Endothelial cell of umbilical vein (primary cell): ENCODE results near the gene ZNF74. TPM values are rescaled to one million over a fixed set of nuclear protein-coding genes. Genes with fewer than 3 reads are reported as not detected.

Source experiments
- BruUV-seq: library from RNA; stranded (reverse); fragments of 400-500 nt; replicated peaks from 2 replicates; lab custom pipeline; 2021; lab: Mats Ljungman, UMichigan
- CTCF ChIA-PET: fragments of 300-600, 350-600 bp; sonication (Branson Sonifier 250); formaldehyde crosslinking; loops from one replicate; lab custom pipeline; 2021; ENCODE audit warnings: antibody characterized with exemption, inconsistent platforms; lab: Charles Lee
- POLR2A ChIA-PET: fragments of 300-600, 350-600 bp; sonication (Branson Sonifier 250); formaldehyde crosslinking; loops from one replicate; lab custom pipeline; 2021; ENCODE audit warnings: antibody characterized with exemption, inconsistent platforms; lab: Charles Lee
- DNase-seq: peaks from one replicate; pipeline ENCODE4 v3.0.0-alpha.2; 2011; ENCODE audit warnings: low read depth, low spot score
- FAIRE-seq: peaks from 2 replicates; lab custom pipeline; 2011; peaks lifted over from hg19 to GRCh38; lab: Jason Lieb, UNC
- H2AFZ ChIP-seq: 2 replicates; pipeline ENCODE4 v1.6.0; 2012; ENCODE audit warnings: low read depth, low read length, control low read depth, inconsistent platforms
- H3K27ac ChIP-seq: 2 replicates; pipeline ENCODE4 v1.5.1; 2011; ENCODE audit warnings: low read depth, mild to moderate bottlenecking, control low read depth, low read length, moderate library complexity; ENCODE audit not compliant: insufficient read depth
- H3K27me3 ChIP-seq, 2 experiments: 2 replicates each; pipeline versions ENCODE4 v1.6.0 to v1.6.1; 2011; ENCODE audit warnings: low read length in 2 of 2, mixed read lengths in 1 of 2; ENCODE audit not compliant: control insufficient read depth in 2 of 2, insufficient read depth in 2 of 2
- H3K36me3 ChIP-seq, 2 experiments: 2 replicates in 1 of 2; 3 replicates in 1 of 2; pipeline ENCODE4 v1.5.1; 2011; ENCODE audit warnings: low read length in 2 of 2, mild to moderate bottlenecking in 1 of 2, moderate library complexity in 1 of 2; ENCODE audit not compliant: control insufficient read depth in 2 of 2, insufficient read depth in 2 of 2; ENCODE audit errors: extremely low read depth in 1 of 2
- H3K4me1 ChIP-seq: 3 replicates; pipeline ENCODE4 v1.5.1; 2011; ENCODE audit warnings: mild to moderate bottlenecking, low read length; ENCODE audit not compliant: control insufficient read depth, insufficient read depth; ENCODE audit errors: extremely low read depth
- H3K4me2 ChIP-seq: 2 replicates; pipeline ENCODE4 v1.6.1; 2011; ENCODE audit warnings: low read length, control low read depth, mixed read lengths; ENCODE audit not compliant: insufficient read depth
- H3K4me3 ChIP-seq, 3 experiments: fragments of 200-600 bp in 1 of 3; sonication (generic), shearing (Covaris generic) in 1 of 3; replicated peaks in 1 of 3; 2 replicates each; pipeline ENCODE4 v1.5.1; 2011 to 2016; ENCODE audit warnings: control low read depth in 3 of 3, low read length in 3 of 3, mild to moderate bottlenecking in 2 of 3, inconsistent platforms in 1 of 3, low read depth in 1 of 3, moderate library complexity in 1 of 3; ENCODE audit not compliant: insufficient read depth in 1 of 3
- H3K79me2 ChIP-seq: 2 replicates; pipeline ENCODE4 v1.6.0; 2012; ENCODE audit warnings: low read length, inconsistent platforms; ENCODE audit not compliant: control insufficient read depth, insufficient read depth
- H3K9ac ChIP-seq: replicated peaks from 2 replicates; pipeline ENCODE3; 2011; ENCODE audit warnings: low read length, control low read depth; ENCODE audit not compliant: insufficient read depth; ENCODE audit errors: extremely low read depth
- H3K9me1 ChIP-seq: replicated peaks from 3 replicates; pipeline ENCODE4 v1.6.0; 2011; ENCODE audit warnings: mild to moderate bottlenecking, low read length; ENCODE audit not compliant: control insufficient read depth, insufficient read depth; ENCODE audit errors: extremely low read depth
- H3K9me3 ChIP-seq: replicated peaks from 2 replicates; pipeline ENCODE4 v1.5.1; 2012; ENCODE audit warnings: low read length, inconsistent platforms; ENCODE audit not compliant: control insufficient read depth, insufficient read depth
- H4K20me1 ChIP-seq: replicated peaks from 2 replicates; pipeline ENCODE3; 2011; ENCODE audit warnings: mild to moderate bottlenecking, low read length; ENCODE audit not compliant: control insufficient read depth, insufficient read depth; ENCODE audit errors: extremely low read depth
- EZH2 ChIP-seq: IDR thresholded peaks from 2 replicates; pipeline ENCODE4 v1.6.1; 2012; ENCODE audit warnings: borderline replicate concordance, low read depth, mild to moderate bottlenecking, moderate library complexity, low read length, inconsistent platforms; ENCODE audit not compliant: severe bottlenecking
- FOS ChIP-seq: IDR thresholded peaks from 2 replicates; pipeline ENCODE4 v1.6.1; 2011; ENCODE audit warnings: mild to moderate bottlenecking, low read length, moderate library complexity, borderline replicate concordance; ENCODE audit not compliant: insufficient read depth
- JUN ChIP-seq: IDR thresholded peaks from 2 replicates; pipeline ENCODE4 v1.6.1; 2011; ENCODE audit warnings: borderline replicate concordance, low read depth; ENCODE audit not compliant: insufficient read length, insufficient read depth
- MYC ChIP-seq: IDR thresholded peaks from one replicate; pipeline ENCODE4 v1.6.1; 2011; ENCODE audit warnings: mild to moderate bottlenecking, low read depth, low read length
- POLR2A ChIP-seq: IDR thresholded peaks from 2 replicates; pipeline ENCODE4 v1.6.1; 2012; ENCODE audit warnings: low read depth, mild to moderate bottlenecking, control low read depth, low read length
- POLR2AphosphoS5 ChIP-seq: IDR thresholded peaks from 2 replicates; pipeline ENCODE4 v1.6.1; 2012; ENCODE audit warnings: low read depth, mild to moderate bottlenecking, control low read depth, low read length, moderate library complexity; ENCODE audit not compliant: insufficient read depth
- dilution Hi-C: fragments of 300-500 bp; cut with MboI; formaldehyde crosslinking; loops from one replicate; pipeline ENCODE4 v1.15.0; 2019; ENCODE audit warnings: low sequenced_read_pairs; ENCODE audit not compliant: extremely low pct_ligation_motif_present
- intact Hi-C: fragments of 100-400 bp; cut with micrococcal nuclease; formaldehyde crosslinking; loops from one replicate; pipeline ENCODE4 v1.10.0; 2022
- polyA plus RNA-seq, 4 experiments: library from polyadenylated mRNA; depleted of rRNA in 3 of 4; stranded (reverse) in 3 of 4; unstranded in 1 of 4; fragments of >200 nt; gene quantifications; 2 replicates each; pipeline versions ENCODE4 v1.2.1 to v1.2.3, GENCODE V29; 2011 to 2012; ENCODE audit warnings: missing spikeins in 1 of 4
- total RNA-seq: library from RNA; stranded (reverse); gene quantifications from 2 replicates; pipeline ENCODE4 v1.2.3, GENCODE V29; 2021
- TF ChIP-seq, protein P1 (sequence below): IDR thresholded peaks from 2 replicates; pipeline ENCODE4 v1.6.1; 2011; ENCODE audit not compliant: insufficient read depth, insufficient read length
- TF ChIP-seq, protein P2 (sequence below), 2 donors: IDR thresholded peaks; 1 replicate in 1 of 2; 2 replicates in 1 of 2; pipeline ENCODE4 v1.5.1; 2011; ENCODE audit warnings: low read length in 2 of 2, mild to moderate bottlenecking in 2 of 2, moderate library complexity in 2 of 2, control low read depth in 1 of 2, inconsistent platforms in 1 of 2, low read depth in 1 of 2; ENCODE audit not compliant: insufficient read depth in 1 of 2; ENCODE audit errors: extremely low read depth in 1 of 2

Gene ZNF74
- total and polyA plus RNA-seq, 2 donors (not counting 3 experiments of a cell fraction or from before 2014, with no cell fraction given): 8.6 to 13.4 TPM

DNA sequence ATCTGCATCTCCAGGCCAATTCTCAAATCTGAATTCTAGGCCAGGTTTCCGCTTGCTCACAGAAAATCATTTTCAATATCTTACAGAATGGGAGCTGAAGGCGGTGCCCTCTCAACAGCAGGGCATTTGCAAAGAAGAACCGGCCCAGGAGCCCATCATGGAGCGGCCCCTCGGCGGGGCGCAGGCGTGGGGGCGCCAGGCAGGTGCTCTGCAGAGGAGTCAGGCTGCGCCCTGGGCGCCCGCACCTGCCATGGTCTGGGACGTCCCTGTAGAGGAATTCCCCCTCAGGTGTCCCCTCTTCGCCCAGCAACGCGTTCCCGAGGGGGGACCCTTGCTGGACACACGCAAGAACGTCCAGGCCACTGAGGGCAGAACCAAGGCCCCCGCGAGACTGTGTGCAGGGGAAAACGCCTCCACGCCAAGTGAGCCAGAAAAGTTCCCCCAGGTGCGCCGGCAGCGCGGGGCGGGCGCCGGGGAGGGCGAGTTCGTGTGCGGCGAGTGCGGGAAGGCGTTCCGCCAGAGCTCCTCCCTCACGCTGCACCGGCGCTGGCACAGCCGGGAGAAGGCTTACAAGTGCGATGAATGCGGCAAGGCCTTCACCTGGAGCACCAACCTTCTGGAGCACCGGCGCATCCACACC, 11.5 kb downstream of the ZNF74 start:
- Histone ChIP-seq H3K9me3 (no peaks in the 10 kb centered on the region), H2AFZ (no peak overlapping the region), H3K79me2 (no peaks in the 10 kb centered on the region), H3K4me3 (no peak overlapping the region), H3K27me3 (no peaks in the 10 kb centered on the region), H3K4me2 (no peak overlapping the region), H4K20me1 (no peaks in the 10 kb centered on the region), H3K4me1 (no peaks in the 10 kb centered on the region), H3K27ac (no peak overlapping the region), H3K9me1 (no peaks in the 10 kb centered on the region), H3K9ac (no peak overlapping the region), H3K36me3 (peaks cover 9 to 29% of the 10 kb centered on the region in 2 experiments)
- no TSS peak for BruUV-seq
- dilution Hi-C loops (no loop called here), intact Hi-C loops (no loop called here)
- CTCF ChIA-PET: no interaction called here
- TF ChIP-seq MYC (no peak), FOS (no peak)
- TF ChIP-seq, protein P1, sequence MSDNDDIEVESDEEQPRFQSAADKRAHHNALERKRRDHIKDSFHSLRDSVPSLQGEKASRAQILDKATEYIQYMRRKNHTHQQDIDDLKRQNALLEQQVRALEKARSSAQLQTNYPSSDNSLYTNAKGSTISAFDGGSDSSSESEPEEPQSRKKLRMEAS: no peak
- FAIRE-seq: no peak
- no peak for DNase-seq
- POLR2A ChIA-PET: no interaction called here

DNA sequence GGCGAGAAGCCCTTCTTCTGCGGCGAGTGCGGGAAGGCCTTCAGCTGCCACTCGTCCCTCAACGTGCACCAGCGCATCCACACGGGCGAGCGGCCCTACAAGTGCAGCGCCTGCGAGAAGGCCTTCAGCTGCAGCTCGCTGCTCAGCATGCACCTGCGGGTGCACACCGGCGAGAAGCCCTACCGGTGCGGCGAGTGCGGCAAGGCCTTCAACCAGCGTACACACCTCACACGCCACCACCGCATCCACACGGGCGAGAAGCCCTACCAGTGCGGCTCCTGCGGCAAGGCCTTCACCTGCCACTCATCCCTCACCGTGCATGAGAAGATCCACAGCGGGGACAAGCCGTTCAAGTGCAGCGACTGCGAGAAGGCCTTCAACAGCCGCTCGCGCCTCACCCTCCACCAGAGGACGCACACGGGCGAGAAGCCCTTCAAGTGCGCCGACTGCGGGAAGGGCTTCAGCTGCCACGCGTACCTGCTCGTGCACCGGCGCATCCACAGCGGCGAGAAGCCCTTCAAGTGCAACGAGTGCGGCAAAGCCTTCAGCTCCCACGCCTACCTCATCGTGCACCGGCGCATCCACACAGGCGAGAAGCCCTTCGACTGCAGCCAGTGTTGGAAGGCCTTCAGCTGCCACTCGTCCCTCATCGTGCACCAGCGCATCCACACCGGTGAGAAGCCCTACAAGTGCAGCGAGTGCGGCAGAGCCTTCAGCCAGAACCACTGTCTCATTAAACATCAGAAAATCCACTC, 12.2 kb downstream of the ZNF74 start:
- H3K36me3 ChIP-seq: peaks cover 7 to 27% of the 10 kb centered on the region in 2 experiments
- no peak for DNase-seq
- no peaks in the 10 kb centered on the region for H3K79me2 ChIP-seq
- no peaks in the 10 kb centered on the region for H3K9me3 ChIP-seq
- H3K4me3 ChIP-seq: no peak overlapping the region
- TF ChIP-seq JUN (no peak), MYC (no peak), POLR2A (no peak), POLR2AphosphoS5 (no peak), EZH2 (no peak)
- TF ChIP-seq, protein P1: no peak
- TF ChIP-seq, protein P2, sequence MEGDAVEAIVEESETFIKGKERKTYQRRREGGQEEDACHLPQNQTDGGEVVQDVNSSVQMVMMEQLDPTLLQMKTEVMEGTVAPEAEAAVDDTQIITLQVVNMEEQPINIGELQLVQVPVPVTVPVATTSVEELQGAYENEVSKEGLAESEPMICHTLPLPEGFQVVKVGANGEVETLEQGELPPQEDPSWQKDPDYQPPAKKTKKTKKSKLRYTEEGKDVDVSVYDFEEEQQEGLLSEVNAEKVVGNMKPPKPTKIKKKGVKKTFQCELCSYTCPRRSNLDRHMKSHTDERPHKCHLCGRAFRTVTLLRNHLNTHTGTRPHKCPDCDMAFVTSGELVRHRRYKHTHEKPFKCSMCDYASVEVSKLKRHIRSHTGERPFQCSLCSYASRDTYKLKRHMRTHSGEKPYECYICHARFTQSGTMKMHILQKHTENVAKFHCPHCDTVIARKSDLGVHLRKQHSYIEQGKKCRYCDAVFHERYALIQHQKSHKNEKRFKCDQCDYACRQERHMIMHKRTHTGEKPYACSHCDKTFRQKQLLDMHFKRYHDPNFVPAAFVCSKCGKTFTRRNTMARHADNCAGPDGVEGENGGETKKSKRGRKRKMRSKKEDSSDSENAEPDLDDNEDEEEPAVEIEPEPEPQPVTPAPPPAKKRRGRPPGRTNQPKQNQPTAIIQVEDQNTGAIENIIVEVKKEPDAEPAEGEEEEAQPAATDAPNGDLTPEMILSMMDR (IDR thresholded peaks at IDR 0.05; ENCODE audit: extremely low read depth in 1 of 2, insufficient read depth in 1 of 2, low read depth in 1 of 2, low read length in 2 of 2): no peak
- no peaks in the 10 kb centered on the region for H4K20me1 ChIP-seq
- H3K27me3 ChIP-seq: no peaks in the 10 kb centered on the region
- no peak for FAIRE-seq
- H3K9ac ChIP-seq: no peak overlapping the region
- no TSS peak for BruUV-seq
- no peaks in the 10 kb centered on the region for H3K4me1 ChIP-seq
- ChIA-PET CTCF (no interaction called here), POLR2A (no interaction called here)
- no peak overlapping the region for H3K4me2 ChIP-seq
- H3K9me1 ChIP-seq: no peaks in the 10 kb centered on the region
- intact Hi-C loops: no loop called here
- H3K27ac ChIP-seq: no peak overlapping the region
- dilution Hi-C loops: no loop called here
- no peak overlapping the region for H2AFZ ChIP-seq
